ENCODE data around the gene ORM2.

Gene ORM2

DNA sequence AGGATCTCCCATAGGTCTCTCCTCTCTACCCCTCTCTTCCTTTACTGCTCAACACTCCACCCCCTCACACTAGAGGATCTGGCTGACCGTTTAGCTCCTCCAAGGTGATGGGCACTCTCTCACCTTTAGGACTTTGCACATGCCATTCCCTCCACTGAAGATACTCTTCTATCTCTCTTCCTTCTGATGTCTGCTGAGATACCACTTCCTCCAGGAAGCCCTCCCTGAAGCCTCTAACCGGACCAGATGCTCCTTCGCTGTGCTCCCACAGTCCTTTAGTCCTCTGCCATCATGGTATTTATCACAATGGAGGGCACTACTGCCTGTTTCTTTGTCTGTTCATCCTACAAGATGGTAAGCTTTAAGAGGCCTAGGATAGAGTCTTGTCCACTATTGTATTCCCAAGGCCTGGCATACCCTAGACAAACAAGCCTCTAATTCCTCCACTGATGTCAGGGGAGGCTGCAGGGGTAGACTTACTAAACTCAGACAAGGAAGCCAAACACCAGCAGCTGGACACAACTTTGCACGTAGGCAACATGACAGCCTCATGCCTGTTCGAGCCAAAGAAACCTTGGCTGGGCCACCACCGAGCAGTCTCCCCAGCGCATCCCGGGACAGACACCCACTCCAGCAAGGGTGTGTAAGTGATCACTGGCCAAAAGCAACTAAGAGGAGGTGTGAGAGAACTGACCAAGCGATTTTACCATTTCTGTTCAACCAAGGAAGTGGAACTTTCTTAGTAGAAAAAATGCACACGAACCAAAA is 20.2 kb downstream of the ORM2 start:
- no peak for DNase-seq (ENCODE audit: low spot score)

GRCh38 chr9:114350636-114351401 is 21.1 kb downstream of the ORM2 start:
- no peak for DNase-seq (ENCODE audit: low spot score)

DNA sequence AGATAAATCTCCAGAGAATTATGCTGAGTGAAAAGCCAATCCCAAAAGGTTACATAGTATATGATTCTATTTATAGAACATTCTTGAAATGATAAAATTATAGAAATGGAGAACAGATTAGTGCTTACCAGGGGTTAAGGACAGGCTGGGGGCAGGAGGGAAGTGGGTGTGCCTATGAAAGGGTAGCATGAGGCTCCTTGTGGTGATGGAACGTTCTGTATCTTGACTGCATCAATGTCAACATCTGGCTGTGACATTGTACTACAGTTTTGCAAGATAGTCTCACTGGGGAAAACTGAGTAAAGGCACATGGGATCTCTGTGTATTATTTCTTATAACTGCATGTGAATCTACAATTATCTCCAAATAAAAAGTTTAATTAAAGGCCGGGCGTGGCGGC is 22.3 kb downstream of the ORM2 start:
- DNase-seq (ENCODE audit: low spot score), result no peak

- no peak for DNase-seq (ENCODE audit: low spot score)
These were observed 26.2 kb downstream of the ORM2 start for GRCh38 chr9:114355821-114356220.

- DNase-seq (ENCODE audit: low spot score), result no peak
These were observed 27.1 kb downstream of the ORM2 start for GRCh38 chr9:114356792-114357191.

- DNase-seq (ENCODE audit: low spot score), result no peak
These were observed 27.7 kb downstream of the ORM2 start for GRCh38 chr9:114357360-114357759.

DNA sequence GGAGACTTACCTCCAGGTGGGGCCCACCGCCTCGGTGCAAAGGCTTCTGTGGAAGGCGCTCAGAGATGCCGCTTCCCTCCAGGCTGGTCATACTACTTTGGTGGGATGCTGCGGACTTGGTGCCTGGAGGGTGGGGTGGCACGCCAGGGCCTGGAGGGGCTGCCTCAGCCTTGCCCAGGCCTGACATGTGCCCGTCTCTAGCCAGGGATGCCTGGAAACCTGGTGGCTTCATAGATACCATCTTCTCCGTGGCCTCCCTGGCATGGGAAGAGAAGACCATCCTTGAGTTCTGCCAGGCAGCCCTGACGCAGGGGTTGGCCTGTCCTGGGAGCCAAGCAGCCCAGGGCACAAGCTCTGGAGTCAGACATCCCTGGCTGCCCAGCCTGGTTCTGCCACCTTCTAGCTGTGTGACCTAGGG is 28.3 kb downstream of the ORM2 start:
- no peak for DNase-seq (ENCODE audit: low spot score)

DNA sequence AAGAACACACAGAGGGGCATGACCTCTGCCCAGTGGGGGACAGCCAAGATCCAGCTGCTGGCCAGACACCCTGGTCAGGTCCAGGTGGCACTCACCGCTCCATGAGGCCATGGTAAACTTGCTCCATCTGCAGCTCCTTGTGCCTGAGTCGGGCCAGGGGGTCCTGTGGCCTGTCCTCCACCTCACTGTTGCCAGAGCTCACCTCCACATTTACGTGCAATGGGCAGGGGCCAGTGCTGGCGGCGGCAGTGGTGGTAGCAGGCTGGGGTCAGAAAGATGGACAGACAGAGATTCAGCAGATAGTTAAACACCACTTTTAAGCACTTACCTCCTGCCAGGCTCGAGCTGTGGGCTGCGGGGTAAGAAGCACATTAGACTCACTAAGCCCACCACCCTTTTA is 30.1 kb downstream of the ORM2 start:
- DNase-seq (ENCODE audit: low spot score), result no peak

DNA sequence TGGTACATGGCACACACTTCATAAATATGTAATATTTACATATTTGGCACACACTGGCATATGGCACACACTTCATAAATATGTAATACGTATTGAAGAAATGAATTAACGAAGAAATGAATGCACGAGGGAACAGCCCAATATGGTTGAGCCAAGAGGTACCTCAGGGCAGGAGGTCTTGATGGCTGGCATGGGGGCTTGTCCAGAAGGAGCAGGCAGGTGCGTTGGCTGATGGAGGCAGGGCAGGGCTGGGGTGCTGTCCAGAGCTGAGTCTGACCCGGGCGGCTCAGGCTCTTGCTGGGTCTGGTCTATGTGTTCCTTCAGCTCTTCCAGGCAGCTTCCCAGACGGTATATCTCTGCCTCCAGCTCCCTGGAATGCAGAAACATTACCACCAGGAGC is 31.9 kb downstream of the ORM2 start:
- no peak for DNase-seq (ENCODE audit: low spot score)

DNA sequence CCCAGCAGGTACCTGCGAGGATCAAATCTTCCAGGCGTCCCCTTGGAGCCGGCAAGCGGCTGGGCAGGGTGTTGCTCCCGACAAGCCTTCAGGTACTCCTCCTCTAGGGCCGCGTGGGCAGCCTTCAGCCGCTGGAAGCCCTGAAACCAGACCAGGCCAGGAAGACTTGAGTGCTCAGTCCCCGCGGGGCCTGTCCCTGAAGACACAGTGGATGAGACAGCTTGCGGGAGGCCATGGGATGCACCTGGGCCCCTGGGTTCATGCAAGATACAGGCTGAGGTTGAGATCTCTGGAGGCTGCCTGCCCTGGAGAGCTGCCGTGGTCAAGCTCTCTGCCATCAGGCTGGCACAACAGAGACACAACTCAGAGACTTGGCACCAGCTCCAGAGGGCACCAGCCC is 32.7 kb downstream of the ORM2 start:
- DNase-seq (ENCODE audit: low spot score), result no peak

DNA sequence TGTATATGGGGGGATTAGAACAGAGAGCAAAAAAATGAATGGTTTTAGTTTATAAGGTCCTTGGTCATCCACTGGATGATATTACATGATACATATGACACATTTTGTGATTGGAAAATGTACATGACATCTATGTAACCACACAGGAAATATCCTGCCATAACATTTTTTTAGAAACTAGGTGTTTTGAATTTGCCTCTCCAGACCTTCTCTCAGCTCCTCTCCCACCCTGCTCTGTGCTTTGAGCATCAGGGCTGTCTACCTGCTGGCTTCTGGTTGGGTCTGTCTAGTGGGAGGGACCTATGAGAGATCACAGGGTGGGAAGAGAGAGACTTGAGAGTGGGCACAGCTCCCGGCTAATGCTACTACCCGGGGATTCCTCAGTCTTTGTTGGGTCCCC is 33.8 kb downstream of the ORM2 start:
- DNase-seq (ENCODE audit: low spot score), result no peak

GRCh38 chr9:114364134-114365041 is 34.7 kb downstream of the ORM2 start:
- DNase-seq (ENCODE audit: low spot score), result peak; percentile 97

- no peak for DNase-seq (ENCODE audit: low spot score)
These were observed 35.5 kb downstream of the ORM2 start for GRCh38 chr9:114365194-114365593.

- DNase-seq (ENCODE audit: low spot score), result peak; percentile 93
These were observed 36.9 kb downstream of the ORM2 start for GRCh38 chr9:114366334-114367128.

DNA sequence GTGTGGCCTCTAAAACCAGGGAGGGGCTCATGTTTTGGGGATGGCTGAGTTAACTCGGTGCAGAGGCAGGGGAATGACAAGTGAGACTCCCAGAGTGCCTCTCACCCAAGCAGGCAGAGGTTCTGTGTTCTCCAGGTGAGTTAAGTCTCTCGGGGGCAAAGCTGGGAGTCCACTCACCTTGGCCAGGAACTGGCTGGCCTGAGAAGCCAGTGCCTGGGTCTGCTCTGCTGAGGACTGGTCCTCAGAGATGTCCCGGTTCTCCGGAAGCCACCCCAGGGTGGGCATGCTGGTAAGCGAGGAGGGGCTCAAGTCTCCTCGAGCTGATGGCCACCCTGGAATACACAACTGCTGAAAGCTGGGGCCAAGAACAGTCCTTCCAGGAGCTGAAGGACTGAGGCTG is 37.7 kb downstream of the ORM2 start:
- no peak for DNase-seq (ENCODE audit: low spot score)

- DNase-seq (ENCODE audit: low spot score), result no peak
These were observed 38.3 kb downstream of the ORM2 start for GRCh38 chr9:114367772-114368569.

DNA sequence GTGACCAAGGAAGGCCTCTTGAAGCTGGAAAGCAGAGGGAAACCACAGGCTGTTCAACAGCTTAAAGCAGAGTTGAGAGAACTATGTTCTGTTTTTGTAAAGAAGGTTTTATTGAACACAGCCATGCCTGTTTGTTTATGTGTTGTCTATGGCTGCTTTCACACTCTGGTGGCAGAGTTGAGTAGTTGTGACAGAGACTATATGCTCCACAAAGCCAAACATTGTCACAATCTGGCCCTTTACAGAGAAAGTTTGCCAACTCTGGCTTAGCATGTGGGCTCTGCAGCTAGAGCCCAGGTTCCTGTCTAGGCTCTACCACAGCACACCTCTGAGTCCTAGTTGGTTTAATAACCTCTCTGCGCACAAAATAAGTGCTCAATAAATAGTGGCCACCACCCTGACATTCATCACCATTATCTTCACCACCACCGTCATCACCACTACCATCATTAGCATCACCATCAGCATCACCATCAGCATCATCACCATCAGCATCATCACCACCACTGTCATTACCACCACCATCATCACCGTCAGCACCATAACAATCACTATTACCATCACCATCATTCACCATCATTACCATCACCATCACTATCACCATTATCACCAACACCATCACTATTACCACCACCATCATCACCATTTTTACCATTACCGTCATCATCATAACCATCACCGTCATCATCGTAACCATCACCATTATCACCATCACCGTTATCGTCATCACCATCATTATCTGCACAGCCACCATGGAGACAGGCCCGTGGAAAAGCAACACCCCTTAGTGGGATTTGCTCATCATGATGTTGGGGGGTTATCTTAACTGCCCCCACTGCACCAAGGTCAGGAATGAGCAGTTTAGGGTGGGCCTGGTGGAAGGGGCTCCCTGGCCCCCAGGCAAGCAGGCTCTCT is 39.8 kb downstream of the ORM2 start:
- no peak for DNase-seq (ENCODE audit: low spot score)

- DNase-seq (ENCODE audit: low spot score), result no peak
These were observed 40.7 kb downstream of the ORM2 start for GRCh38 chr9:114370251-114370967.

- DNase-seq (ENCODE audit: low spot score), result no peak
These were observed 41.3 kb downstream of the ORM2 start for GRCh38 chr9:114370968-114371320.

Data from kidney tubule cell (primary cell).